Measurements from ENCODE around the gene TMEM52. TPM values are rescaled to one million over a fixed set of nuclear protein-coding genes. Genes with fewer than 3 reads are reported as not detected.

TMEM52 gene
- total RNA-seq: 1 to 10 TPM; 3.5 to 9.8 TPM

DNA sequence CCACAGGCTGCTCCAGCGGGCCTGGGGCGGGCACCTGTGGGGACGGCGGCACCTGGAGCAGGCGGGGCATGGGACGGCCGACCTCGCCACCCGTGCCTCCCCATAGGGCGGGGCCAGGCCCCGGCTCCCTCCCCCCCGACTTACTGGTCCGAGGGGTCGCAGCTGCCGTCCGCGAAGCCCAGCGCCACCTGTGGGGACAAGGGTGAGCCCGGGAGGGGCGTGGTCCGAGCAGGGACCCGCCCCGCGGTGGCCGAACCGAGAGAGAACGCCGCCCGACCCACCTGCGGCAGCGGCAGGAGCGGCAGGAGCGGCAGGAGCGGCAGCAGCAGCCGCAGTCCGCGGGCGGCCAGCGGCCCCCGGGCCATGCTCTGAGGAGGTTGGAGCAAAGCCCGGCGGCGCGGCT lies at the start of gene TMEM52:
TSS of gene TMEM52 (minus strand) at position 379 of the 403 bp plus-strand sequence. CDS start at position 365, 14 bp downstream.
- H3K9ac ChIP-seq (ENCODE audit: low read depth in 2 of 2, low read length in 2 of 2): peak within 1 kb of the TSS; percentile 34 to 57
- no peaks in the 10 kb centered on the region for H3K27me3 ChIP-seq
- no peaks in the 10 kb centered on the region for H3K36me3 ChIP-seq
- peak within 1 kb of the TSS; percentile 35 for H3K27ac ChIP-seq
- intact Hi-C loops (cut with DNase I): no loop called here
- DNase-seq: no peak
- peak within 1 kb of the TSS; percentile 58 for H3K4me3 ChIP-seq
- H3K4me1 ChIP-seq: peaks cover 15% of the 10 kb centered on the region
- H3K9me3 ChIP-seq: no peaks in the 10 kb centered on the region
- no peak for TF ChIP-seq CTCF (IDR thresholded peaks at IDR 0.05)

DNA sequence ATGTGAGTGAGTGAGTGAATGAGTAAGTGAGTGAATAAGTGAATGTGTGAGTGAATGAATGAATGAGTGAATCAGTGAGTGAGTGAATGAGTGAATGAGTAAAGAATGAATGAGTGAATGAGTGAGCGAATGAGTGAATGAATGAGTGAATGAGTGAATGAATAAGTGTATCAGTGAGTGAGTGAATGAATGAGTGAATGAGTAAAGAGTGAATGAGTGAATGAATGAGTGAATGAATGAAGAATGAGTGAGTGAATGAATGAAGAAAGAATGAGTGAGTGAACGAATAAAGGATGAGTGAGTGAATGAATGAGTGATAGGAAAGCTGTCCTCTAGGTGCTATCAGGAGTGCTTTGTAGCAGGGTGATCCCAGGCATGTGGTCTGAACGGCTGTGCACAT lies 48.8 kb upstream of the TMEM52 start:
- H3K27me3 ChIP-seq: peaks cover 3% of the 10 kb centered on the region
- H3K36me3 ChIP-seq: no peaks in the 10 kb centered on the region
- no peak overlapping the region for H3K4me3 ChIP-seq
- no peaks in the 10 kb centered on the region for H3K4me1 ChIP-seq
- no peak for DNase-seq
- intact Hi-C loops (cut with DNase I): loop anchor here (10.0 kb wide), 1 partner anchor 207 kb away; no protein-coding TSS in a partner anchor
- H3K9ac ChIP-seq (ENCODE audit: low read depth in 2 of 2, low read length in 2 of 2): no peak overlapping the region
- H3K9me3 ChIP-seq: no peaks in the 10 kb centered on the region
- no peak overlapping the region for H3K27ac ChIP-seq
- no peak for TF ChIP-seq CTCF (IDR thresholded peaks at IDR 0.05)

DNA sequence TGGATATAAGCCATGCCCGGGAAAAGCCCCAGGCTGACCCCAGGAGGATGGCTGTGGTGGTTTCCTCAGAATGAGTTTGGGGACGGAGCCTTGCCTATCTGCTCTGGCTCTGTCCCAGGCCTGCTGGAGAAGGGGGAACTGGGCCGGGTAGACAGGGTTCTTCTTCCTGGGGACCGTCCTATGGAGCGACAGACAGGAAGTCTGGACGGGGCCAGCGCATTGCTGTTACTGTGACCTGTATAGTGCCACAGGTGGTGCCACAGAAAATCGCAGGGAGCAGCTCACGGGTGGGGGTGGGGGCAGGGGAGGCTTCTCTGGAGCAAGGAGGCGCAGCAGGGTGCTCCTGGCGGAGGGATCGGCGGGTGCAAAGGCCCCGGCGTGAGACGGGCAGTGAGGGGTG lies 48.1 kb upstream of the TMEM52 start:
- no peaks in the 10 kb centered on the region for H3K9me3 ChIP-seq
- H3K27me3 ChIP-seq: peaks cover 3% of the 10 kb centered on the region
- H3K4me1 ChIP-seq: no peaks in the 10 kb centered on the region
- no peak for DNase-seq
- no peaks in the 10 kb centered on the region for H3K36me3 ChIP-seq
- H3K27ac ChIP-seq: no peak overlapping the region
- intact Hi-C loops (cut with DNase I): loop anchor here (10.0 kb wide), 1 partner anchor 208 kb away; no protein-coding TSS in a partner anchor
- H3K9ac ChIP-seq (ENCODE audit: low read depth in 2 of 2, low read length in 2 of 2): no peak overlapping the region
- no peak overlapping the region for H3K4me3 ChIP-seq
- no peak for TF ChIP-seq CTCF (IDR thresholded peaks at IDR 0.05)

DNA sequence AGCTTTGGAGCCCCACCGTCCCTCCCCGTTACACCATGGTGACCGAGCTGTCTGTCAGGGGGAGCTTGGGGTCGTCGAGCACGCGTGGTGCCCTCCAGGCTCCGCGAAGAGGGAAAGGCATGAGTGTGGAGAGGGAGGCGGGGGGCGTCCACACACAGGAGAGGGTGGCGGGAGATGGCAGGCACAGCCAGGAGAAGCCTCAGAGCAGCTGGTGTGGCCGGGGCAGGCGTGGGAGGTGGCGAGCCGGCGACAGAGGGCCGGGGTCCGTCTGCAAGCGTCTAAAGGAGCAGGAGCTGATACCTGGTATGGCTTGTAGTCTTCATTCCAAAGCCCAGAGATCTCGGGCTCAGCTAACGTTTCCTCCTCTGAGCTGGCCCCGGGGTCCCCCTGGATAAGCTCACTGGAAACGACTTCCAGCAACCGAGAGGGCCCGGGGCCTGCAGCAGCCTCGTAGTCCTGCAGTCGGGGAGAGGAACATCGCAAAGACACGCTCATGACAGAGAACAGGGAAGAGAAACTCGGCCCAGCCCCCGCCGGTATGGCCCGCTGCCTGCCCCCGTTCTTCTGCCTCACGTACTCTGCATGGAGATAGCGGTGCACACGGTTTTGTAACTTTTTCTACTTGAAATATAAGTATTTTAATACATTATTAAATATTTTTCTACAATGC lies 47.1 kb upstream of the TMEM52 start:
- no peaks in the 10 kb centered on the region for H3K4me1 ChIP-seq
- H3K27me3 ChIP-seq: peaks cover 3% of the 10 kb centered on the region
- no peak overlapping the region for H3K9ac ChIP-seq (ENCODE audit: low read depth in 2 of 2, low read length in 2 of 2)
- no peaks in the 10 kb centered on the region for H3K36me3 ChIP-seq
- no peak overlapping the region for H3K27ac ChIP-seq
- H3K9me3 ChIP-seq: no peaks in the 10 kb centered on the region
- no peak overlapping the region for H3K4me3 ChIP-seq
- intact Hi-C loops (cut with DNase I): loop anchor here (10.0 kb wide), 1 partner anchor 209 kb away; no protein-coding TSS in a partner anchor
- no peak for TF ChIP-seq CTCF (IDR thresholded peaks at IDR 0.05)
- DNase-seq: no peak

GRCh38 chr1:1965546-1965945 lies 46.5 kb upstream of the TMEM52 start:
- peaks cover 3% of the 10 kb centered on the region for H3K27me3 ChIP-seq
- no peak for TF ChIP-seq CTCF (IDR thresholded peaks at IDR 0.05)

More at GRCh38 chr1:1965546-1965945, 46.5 kb upstream of the TMEM52 start:
- no peaks in the 10 kb centered on the region for H3K9me3 ChIP-seq
- H3K4me3 ChIP-seq: no peak overlapping the region
- H3K9ac ChIP-seq (ENCODE audit: low read depth in 2 of 2, low read length in 2 of 2): no peak overlapping the region
- H3K4me1 ChIP-seq: no peaks in the 10 kb centered on the region
- no peak overlapping the region for H3K27ac ChIP-seq
- no peak for DNase-seq
- intact Hi-C loops (cut with DNase I): loop anchor here (10.0 kb wide), 1 partner anchor 209 kb away; no protein-coding TSS in a partner anchor
- no peaks in the 10 kb centered on the region for H3K36me3 ChIP-seq

Data from colonic mucosa (tissue), 4 donors.